Germinal center (tissue), 1 donor: ENCODE results near the gene MYOM1.
A peak's percentile ranks its signal among the peaks of the same experiment; 100 is the strongest.
"Not testable (repeated sequence)": the region's sequence is repeated elsewhere in the genome, so short reads cannot be mapped to it uniquely, and the experiment has no call there.

Experiments
- DNase-seq: peaks from one replicate; pipeline ENCODE4 v3.0.0; 2012; ENCODE audit warnings: mixed read lengths, low spot score

The MYOM1 gene

DNA sequence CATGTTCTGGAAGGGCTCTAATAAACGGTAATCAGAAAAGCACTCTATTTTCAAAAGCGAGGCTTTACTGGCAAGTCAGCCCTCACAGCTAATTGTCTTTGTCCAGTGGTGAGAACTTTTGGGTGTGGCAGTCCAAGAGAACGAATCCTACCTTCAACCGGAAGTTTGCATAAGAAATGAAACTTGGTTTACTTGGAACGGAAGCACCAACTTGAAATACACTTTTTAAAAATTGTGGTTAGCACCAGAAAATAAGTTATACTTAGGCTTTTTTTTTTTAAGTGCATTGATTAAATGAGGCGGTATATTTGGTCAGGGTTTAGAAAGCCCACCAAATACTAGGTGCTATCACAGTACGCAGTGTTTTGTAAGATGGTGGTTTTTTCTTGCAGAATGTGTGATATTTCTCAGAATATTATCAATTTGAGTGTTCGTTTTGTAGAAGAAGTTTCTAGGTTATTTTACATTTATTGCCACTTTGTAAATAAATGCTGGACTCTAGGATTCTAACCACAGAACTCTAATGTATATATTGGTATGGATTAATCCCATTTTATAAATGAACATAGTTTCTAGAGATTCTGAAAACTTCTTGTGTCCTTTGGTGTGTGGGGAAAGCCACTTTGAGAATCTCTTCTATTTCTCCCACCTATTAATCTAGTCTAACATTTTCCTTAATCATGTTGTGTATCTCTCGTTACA is 29.0 kb upstream of the MYOM1 start:
- DNase-seq, result no peak

DNA sequence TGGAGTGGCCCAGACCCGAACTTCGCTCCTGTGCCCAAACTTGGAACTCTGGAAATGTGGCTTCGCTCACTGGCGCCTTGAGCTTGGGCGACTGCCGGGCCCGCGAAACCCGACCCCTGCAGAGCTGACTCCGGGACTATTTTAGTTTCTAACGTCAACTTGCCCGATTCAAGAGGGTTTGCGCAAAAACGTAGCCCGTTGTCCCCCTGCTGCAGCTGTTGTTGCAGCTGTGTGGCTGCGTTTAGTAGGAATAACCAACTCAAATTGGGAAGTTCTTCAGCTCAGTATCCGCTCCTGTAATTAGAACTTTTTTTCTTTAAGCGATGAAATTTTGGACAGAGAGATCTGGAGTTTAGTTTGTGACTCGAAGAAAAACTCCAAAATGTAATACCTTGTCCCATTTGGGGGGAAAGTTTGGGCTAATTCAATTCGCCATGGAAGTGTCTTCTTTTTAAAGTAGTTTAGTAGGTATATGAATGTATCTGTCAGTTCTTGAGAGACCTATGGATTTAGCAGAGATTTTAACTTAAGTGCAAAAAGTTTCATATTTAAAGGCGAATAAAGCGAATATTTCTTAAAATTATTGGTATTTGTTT is 28.4 kb upstream of the MYOM1 start:
- DNase-seq, result no peak

DNA sequence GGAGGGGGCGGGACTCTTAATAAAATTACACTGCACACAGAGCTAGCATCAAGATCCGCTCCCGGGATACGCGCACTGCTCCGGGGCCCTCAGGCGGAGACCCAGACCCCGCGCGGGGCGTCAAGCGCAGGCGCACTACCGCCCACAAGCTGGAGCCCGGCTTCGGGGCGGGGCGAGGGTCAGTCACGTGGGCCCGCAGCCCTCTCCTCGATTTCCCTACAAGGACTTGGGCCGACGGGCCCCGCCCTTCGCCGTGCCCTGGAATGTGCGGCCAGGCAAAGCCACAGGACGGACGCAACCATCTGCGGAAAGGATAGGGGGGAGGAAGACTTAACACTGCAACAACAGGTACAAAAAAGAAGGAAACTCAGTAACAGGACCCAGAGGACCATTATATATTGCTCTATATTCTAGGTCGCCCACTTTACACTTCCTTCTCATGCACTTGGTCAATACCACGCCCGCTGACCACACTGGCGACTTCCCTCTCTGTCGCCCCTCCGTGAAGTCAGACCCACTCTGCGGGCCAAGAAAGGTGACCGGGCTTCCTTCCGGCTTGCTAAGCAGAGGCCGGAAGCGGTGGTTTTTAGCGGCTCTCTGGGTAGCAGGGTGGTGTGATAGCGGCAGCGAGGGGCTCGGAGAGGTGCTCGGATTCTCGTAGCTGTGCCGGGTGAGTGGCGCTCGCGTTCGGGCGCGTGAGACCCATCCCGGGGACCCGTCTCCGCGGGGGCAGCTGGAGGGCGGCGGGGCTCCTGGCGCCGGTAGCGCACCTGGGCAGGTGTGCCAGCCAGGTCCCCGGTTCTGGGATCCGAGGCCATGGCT is 27.7 kb upstream of the MYOM1 start, which contains the start of gene MYL12A:
Gene MYL12A (plus strand): TSS at position 562 of the 822 bp plus-strand sequence. CDS start 5,447 bp downstream, outside the sequence.
- peak; percentile 94 for DNase-seq

DNA sequence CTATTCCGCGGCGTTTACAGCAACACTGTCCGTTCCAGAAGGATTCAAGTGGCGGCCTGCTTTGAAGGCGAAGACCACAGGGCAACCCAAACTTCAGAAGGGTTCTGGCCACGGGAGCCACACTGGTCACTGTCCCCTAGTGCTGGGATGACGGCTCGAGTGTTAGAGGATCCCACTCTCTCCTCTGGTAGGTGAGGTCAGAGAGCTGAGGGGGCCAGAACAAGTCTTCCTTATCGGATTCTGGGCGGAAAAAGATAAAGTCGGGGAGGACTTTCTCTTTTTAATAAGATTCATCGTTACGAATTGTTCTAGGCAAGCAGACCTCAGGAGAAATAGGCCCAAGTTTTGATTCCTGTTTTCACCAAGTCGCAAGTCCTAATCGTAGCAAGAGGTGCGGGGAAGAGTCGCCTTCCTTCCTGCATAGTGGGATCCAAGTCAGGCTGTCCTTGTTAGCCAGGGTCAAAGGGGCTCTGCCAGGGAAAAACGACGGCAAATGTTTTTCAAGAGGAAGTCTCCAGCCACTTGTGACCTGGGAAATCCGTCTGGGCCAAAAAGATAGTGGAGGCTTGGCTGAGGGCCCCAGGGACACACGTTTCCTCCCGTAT is 27.0 kb upstream of the MYOM1 start:
- peak; percentile 41 for DNase-seq

DNA sequence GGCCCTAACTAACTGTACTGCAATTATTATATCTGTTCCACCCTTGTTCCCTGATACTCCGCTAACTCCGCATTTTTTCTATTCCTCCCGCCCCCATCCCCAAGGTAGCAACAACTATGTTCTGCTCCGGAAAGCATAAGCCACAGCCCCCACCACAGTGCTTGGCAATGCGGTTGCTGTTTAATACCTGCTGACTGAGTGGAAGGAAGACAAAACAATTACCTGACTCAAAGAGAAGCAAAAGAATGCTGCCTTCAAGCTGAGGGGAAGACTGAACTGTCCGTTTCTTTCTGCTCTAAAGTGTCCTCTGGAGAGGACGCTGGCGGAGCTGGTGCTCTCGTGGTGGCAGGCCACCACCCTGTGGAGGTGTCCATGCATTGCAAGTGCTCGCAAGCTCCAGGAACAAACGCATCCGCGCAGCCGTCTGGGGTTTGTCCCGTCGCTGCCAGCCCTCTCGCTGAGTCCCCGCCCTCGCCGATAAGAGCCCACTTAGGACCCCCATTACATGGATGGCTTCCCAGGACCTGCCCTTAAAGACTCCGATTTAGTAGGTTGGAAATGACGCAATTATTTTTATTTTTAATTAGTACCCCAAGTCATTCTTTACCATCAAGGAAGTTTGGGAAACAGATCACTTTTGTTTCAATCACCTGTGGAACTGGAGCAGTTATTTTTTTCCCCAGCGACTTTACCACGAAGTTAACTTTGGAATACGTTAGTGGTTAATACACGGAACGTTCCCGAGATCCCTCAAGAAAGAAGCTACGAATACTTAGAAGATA is 26.3 kb upstream of the MYOM1 start:
- DNase-seq, result peak; percentile 71

DNA sequence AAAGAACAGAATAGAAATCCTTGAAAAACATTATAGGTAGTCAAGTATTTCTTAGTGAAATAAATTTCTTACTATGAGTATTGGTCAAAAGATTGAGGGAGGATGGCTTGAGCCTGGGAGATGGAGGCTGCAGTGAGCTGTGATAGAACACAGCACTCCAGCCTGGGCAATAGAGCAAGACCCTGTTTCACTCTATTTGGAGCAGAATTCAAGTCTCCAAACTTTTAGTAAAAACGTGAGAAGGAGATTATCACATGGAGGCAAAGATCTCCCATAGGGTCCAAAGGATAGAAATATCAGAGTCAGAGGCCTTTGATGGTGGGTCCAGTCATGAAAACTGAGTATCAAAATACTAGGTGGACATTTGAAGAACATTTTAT is 25.4 kb upstream of the MYOM1 start:
- DNase-seq, result no peak

DNA sequence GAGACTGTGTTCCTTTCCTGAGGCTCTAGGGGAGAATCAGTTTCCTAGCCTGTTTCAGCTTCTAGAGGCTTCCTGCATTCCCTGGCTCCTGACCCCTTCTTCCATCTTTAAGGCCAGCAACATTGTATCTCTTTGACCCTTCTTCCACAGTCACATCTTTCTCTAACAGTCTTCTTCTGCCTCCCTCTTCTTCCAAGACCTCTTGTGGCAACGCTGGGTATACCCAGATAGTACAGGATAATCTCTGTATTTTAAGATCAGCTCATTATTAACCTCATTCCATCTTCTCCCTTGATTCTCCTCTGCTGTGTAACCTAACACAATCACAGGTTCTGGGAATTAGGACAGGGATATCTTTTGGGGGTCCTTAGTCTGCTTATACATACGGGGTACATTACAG is 19.0 kb upstream of the MYOM1 start:
- no peak for DNase-seq

DNA sequence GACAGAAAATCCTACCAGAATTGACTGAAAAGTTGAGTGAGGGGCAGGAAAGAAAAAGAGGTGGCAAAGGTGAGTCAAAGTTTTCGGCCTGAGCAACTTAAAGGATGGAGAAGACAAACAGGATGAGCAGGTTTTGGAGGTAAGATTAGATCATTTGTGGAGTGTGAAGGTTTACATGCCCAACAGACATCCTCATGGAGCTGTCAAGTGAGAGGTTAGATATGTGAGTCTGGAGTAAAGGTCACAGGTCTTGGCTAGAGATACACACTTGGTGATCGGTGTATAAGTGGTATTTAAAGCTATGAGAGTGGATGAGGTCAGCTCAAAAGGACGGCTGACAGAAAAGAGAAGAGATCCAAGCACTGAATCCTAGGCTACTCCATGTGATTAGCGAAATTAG is 16.7 kb upstream of the MYOM1 start:
- no peak for DNase-seq

DNA sequence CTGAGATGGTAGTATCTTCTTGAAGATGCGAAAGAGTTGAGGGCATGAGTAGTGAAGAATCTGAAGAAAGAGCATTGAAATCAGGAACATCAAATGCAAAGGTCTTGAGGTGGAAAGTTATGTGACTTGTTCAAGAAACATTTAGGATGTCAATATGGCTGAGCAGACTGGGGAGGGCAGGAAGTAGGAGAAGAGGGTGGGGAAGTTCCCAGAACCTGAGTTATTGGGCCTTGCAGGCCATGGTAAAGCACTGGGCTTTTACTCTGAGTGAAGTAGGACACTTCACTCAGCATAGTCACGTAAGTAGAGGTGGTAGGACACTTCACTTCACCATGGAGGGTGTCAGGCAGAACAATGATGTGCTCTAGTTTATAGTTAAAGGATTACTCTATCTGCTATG is 16.1 kb upstream of the MYOM1 start:
- DNase-seq, result no peak

DNA sequence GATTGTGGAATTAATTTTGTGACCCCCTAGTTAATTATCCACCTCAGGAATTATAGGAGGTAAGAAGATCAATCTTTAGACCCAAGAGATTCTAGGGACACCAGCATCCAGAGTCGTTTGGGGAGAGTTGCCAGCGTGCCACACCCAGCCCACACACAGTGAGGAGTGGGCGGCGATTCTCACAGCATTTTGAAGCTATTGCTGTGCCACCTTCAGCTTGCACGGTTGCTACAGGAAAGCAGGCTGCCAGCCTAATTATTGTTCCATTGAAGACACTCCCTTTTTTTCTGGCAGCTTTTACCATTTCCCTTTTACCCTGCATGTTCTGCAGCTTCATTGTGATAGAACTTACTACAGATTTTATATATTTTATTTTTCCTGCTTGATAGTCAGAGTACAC is 14.7 kb upstream of the MYOM1 start:
- DNase-seq, result no peak

DNA sequence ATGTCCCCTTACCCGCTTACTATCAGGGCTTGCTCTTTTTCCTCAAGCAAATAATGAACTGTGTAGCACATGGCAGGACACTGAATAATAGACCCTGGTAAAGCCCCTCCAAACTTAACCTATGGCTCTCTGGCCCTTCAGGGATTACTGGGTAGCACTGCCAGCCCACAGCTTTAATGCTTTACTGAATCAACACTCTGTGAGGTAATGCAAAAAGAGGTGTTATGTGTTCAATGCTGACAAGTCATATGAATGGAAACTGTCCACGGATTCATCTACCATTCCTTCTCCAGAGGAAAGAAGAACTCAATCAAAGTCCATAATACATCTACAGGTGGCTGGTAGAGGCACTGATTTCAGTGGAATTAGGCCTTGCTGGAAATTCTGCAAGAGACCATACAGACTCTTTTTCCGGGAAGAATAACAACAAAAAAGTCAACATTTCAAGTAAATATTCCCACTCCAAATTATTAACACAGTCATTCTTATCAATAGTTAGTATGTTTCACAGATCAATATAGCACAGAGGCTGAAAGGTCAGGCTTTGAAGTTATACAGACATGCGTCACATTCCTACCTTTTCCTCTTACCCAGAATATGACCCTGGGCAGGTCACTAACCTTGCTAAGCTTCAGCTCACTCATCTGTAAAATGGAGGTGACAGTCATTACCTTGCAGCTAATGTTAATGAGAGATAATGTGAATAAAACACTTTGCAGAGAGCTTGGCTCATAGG is 13.8 kb upstream of the MYOM1 start:
- no peak for DNase-seq

DNA sequence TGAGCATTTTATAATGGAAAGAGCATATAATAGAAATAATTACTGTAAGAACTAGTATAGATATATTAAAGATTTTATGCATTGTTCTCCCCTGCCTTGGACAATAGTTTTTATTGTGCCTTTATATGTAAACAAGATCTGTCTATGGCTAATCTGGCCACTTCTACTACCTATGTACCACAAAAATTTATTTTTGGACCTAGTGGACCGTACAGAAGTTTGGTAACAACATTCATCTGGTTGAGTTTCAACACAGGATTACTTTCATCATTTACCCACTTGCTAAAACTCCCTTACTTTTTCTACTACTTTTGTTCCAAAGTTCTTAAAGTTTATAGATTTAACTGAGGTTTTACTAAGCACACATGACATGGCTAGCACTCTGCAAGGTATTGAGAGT is 13.2 kb upstream of the MYOM1 start:
- DNase-seq, result no peak

DNA sequence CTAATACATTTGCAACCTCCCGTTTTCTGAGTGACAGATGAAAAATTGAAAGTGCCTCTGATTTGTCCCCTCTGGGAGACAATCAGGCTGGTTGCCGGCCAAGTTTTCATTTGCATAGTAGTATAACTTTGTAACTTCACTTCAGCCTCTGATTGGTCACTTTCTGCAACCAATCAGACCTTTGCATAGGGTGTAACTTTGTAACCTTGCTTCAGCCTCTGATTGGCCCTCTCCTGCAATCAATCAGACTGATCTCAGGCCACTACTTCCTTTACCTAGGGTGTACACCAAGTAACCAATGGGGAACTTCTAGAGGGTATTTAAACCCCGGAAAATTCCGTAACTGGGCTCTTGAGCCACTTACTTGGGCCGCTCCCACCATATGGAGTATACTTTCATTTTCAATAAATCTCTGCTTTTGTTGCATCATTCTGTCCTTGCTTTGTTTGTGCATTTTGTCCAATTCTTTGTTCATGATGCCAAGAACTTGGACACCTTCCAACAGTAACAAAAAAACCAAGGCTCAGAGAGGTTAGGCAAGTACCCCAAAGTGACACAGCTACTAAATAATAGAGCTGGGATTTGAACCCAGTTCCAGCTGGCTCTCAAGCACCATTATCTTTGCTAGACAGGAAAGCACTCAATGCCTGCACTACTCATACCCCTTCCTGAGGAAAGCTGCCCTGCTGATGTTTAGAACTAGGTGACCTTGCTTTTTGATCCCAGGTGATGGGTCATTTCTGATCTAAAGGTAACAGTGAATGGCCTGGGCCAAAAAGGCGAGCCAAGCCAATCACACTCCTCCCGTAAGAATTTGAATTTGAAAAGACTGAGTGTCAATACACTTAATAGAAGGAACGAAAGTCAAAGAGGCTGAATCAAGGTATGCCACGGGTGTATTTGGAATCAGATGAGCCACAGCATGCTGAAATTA is 10.9 kb upstream of the MYOM1 start:
- DNase-seq, result no peak

DNA sequence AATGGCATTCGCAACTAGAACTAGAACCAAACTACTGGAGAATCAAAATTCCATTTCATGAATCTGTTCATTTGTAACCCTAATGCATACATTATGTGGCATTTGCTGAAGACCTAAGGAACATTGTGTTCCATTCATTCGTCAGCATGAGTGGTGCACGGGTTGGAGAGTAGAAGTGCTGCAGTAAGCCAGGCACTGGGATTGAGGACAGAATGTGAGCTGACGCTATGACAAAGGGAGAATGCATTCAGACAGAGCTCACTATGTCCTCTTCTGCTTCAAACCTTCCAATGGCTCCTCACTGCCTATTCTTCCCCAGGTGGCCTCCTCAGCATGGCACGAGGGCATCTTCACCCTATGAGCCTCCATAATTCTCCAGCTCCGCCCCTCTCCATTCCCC is 6.3 kb upstream of the MYOM1 start:
- DNase-seq, result no peak

DNA sequence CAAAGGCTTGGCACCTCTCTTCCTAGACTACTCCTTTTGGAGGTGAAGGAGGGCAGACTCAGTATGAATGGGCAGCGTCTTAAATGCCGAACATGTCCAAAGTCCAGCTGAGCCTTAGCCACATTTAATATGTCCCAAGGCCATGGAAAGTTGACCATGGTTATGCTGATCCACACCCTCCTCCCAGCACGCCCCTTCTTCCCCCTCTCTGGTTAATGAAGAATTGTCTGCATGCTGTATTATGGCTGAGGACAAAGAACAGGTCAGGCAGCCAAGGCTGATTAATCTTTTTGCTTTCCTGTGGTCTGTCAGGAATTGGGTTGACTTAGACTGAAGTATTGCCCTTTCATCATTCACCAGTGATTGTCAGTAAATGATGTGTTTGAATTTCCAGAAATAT is 5.8 kb upstream of the MYOM1 start:
- no peak for DNase-seq

DNA sequence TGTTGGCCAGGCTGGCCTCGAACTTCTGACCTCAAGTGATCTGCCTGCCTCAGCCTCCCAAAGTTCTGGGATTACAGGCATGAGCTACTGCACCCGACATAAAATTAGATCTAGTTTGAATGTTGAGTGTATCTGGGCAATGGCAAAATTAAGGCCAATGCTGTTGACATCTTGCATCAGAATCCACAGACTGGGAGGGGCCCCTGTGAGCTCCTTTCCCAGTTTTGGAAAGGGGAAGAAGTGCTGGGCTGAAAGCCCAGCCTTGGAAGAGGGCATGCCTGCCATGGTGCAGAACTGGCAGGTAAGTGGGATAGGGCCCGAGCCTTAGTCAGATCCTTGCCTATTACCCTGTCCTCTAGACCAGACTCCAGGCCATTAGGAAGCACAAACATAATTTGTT is 4.5 kb upstream of the MYOM1 start:
- no peak for DNase-seq

DNA sequence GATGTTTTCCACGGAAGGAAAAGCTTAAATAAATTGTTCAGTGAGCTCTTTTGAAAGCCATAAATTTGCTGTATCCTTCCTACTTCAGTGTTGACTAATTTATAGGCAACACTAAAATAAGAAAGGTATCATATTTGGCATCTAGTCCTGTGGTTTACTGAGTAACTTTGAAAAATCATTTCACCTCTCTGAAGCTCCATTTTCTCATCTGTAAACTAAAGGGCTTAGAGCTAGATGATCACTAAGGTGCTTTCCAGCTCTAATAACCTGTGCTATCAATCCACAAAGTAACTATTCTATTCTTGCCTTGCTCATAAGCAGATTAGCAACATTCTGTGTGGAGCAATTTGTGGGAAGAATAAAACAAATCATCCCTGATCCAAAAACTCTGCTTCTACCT is 3.6 kb upstream of the MYOM1 start:
- no peak for DNase-seq

DNA sequence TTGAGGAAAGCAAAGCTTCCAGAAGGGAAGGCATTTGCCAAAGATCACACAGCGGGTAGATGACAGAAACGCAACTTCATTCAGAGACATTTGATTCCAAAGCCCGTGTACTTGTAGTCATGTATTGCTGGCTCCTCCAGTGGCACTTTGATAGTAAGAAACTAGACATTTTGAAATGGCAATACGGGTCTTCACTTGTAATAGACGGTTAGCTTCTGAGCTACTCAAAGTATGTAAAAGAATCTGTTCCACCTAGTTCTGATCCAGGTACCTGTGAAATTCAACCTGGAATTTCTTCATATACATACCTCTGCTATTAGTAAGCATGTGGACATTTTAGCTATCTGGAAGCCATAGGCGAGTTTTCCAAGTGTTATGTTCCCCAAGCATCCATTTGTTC is 1.7 kb upstream of the MYOM1 start:
- DNase-seq, result no peak

DNA sequence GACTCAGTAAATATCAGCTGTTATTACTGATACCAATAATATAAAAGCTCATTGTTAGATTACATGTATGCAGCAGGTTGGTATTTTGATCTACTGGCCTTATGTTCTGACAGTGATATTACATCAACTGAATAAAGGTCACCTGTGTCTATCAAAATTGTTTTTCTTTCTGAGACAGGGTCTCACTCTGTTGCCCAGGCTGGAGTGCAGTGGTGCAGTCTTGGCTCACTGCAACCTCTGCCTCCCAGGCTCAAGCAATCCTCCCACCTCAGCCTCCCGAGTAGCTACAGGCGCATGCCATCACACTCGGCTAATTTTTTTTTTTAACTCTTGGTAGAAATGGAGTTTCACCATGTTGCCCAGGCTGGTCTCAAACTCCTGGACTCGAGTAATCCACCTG is 1.1 kb upstream of the MYOM1 start:
- not testable (repeated sequence) for DNase-seq

DNA sequence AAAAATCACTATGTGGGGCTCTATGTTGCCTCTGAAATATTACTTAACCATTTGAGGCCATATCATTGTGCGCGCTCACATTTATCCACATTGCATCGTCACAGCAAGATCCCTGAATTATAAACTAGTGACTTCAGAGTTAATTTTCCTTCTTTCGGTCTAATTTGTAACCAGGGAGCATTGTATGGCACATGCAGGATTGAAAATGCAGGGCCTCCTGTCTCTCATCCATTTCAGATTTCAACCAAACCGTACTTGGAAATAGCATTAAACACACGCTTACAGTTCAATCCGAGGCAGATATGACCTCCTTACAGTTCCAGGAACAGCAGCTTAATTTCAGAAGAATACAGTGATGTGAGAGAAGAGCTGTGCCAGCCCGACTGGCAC is 532 bp downstream of the MYOM1 start:
- DNase-seq, result no peak
